ENCODE results near the gene ADGRA1. TPM values are rescaled to one million over a fixed set of nuclear protein-coding genes. Genes with fewer than 3 reads are reported as not detected.
A peak's percentile ranks its signal among the peaks of the same experiment; 100 is the strongest.

The ADGRA1 gene, protein sequence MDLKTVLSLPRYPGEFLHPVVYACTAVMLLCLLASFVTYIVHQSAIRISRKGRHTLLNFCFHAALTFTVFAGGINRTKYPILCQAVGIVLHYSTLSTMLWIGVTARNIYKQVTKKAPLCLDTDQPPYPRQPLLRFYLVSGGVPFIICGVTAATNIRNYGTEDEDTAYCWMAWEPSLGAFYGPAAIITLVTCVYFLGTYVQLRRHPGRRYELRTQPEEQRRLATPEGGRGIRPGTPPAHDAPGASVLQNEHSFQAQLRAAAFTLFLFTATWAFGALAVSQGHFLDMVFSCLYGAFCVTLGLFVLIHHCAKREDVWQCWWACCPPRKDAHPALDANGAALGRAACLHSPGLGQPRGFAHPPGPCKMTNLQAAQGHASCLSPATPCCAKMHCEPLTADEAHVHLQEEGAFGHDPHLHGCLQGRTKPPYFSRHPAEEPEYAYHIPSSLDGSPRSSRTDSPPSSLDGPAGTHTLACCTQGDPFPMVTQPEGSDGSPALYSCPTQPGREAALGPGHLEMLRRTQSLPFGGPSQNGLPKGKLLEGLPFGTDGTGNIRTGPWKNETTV
- total RNA-seq, result not detected in 2 replicates
- polyA plus RNA-seq, result not detected in 2 replicates
- not detected in 2 replicates for polyA plus RNA-seq (2011; cell fraction: cytosol; rRNA removed)
- polyA plus RNA-seq (2011; cell fraction: nucleus; rRNA removed), result not detected in 2 replicates
- polyA plus RNA-seq (2012), result not detected in 2 replicates
- polyA minus RNA-seq, result not detected in 2 replicates
- polyA minus RNA-seq (2011; cell fraction: cytosol; rRNA and poly(A)+ RNA removed), result not detected
- polyA minus RNA-seq (2011; cell fraction: nucleus; rRNA and poly(A)+ RNA removed), result not detected in 2 replicates
- Bru-seq, nascent RNA, result not detected
- BruChase-seq, experiment 1, labeled RNA remaining after a 6-hour chase, result not detected
- not detected for BruChase-seq, experiment 2, labeled RNA remaining after a 2-hour chase
- long read RNA-seq, result 0 reads

DNA sequence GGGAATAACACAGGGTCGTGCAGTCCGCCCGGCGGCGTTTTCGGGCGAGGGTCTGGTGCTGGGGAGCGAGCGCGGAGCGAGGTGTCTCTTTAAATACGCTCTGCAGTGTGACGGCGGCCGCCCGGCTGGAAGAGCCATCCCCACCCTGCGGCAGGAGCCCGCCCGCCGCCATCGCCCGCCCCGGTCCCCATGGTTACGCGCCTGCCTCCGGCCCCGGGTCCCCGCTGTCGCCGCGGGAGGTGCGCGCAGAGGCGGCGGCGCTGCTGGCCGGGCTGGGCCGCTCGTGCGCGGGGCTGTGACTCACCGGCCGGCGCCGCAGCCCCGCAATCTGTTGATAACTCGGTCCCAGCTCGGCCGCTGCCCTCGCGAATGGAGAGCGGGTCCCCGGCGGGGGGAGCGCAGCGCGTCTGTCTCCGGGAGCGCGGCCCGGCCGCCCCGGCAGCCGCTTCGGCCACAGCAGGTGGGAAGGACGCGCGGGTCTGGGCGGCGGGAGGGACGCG lies at the start of gene ADGRA1:
TSS of gene ADGRA1 (plus strand) at position 246 of the 500 bp plus-strand sequence. CDS start 986 bp downstream, outside the sequence.
- dilution Hi-C loops (cut with MboI; ENCODE audit: extremely low pct_ligation_motif_present, low sequenced_read_pairs) (no loop called here), intact Hi-C loops (cut with micrococcal nuclease) (no loop called here)
- FAIRE-seq, result no peak
- Histone ChIP-seq H3K27ac (ENCODE audit: insufficient read depth, low read depth, low read length) (no peak within 1 kb of the TSS), H3K4me1 (ENCODE audit: control insufficient read depth, extremely low read depth, insufficient read depth, low read length) (no peaks in the 10 kb centered on the region), H3K4me2 (ENCODE audit: insufficient read depth, low read length) (no peak within 1 kb of the TSS), H3K4me3 (replicated peaks in 1 of 3; ENCODE audit: insufficient read depth in 1 of 3, low read depth in 1 of 3, low read length in 3 of 3) (no peak within 1 kb of the TSS), H3K36me3 (ENCODE audit: control insufficient read depth in 2 of 2, extremely low read depth in 1 of 2, insufficient read depth in 2 of 2, low read length in 2 of 2) (no peaks in the 10 kb centered on the region), H3K79me2 (ENCODE audit: control insufficient read depth, insufficient read depth, low read length) (no peaks in the 10 kb centered on the region), H3K9ac (replicated peaks; ENCODE audit: extremely low read depth, insufficient read depth, low read length) (no peak within 1 kb of the TSS), H3K9me3 (replicated peaks; ENCODE audit: control insufficient read depth, insufficient read depth, low read length) (no peaks in the 10 kb centered on the region), H2AFZ (ENCODE audit: low read depth, low read length) (no peak within 1 kb of the TSS), H3K9me1 (replicated peaks; ENCODE audit: control insufficient read depth, extremely low read depth, insufficient read depth, low read length) (no peaks in the 10 kb centered on the region), H4K20me1 (replicated peaks; ENCODE audit: control insufficient read depth, extremely low read depth, insufficient read depth, low read length) (no peaks in the 10 kb centered on the region), H3K27me3 (ENCODE audit: control insufficient read depth in 2 of 2, insufficient read depth in 2 of 2, low read length in 2 of 2) (peaks cover 5 to 12% of the 10 kb centered on the region in 2 experiments)
- TF ChIP-seq, protein P1, sequence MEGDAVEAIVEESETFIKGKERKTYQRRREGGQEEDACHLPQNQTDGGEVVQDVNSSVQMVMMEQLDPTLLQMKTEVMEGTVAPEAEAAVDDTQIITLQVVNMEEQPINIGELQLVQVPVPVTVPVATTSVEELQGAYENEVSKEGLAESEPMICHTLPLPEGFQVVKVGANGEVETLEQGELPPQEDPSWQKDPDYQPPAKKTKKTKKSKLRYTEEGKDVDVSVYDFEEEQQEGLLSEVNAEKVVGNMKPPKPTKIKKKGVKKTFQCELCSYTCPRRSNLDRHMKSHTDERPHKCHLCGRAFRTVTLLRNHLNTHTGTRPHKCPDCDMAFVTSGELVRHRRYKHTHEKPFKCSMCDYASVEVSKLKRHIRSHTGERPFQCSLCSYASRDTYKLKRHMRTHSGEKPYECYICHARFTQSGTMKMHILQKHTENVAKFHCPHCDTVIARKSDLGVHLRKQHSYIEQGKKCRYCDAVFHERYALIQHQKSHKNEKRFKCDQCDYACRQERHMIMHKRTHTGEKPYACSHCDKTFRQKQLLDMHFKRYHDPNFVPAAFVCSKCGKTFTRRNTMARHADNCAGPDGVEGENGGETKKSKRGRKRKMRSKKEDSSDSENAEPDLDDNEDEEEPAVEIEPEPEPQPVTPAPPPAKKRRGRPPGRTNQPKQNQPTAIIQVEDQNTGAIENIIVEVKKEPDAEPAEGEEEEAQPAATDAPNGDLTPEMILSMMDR (IDR thresholded peaks at IDR 0.05; ENCODE audit: extremely low read depth in 1 of 2, insufficient read depth in 1 of 2, low read depth in 1 of 2, low read length in 2 of 2), result no peak
- no peak for TF ChIP-seq GATA2 (IDR thresholded peaks at IDR 0.05; ENCODE audit: insufficient read depth, insufficient read length, low read depth, low read length)
- TF ChIP-seq POLR2A (IDR thresholded peaks at IDR 0.05; ENCODE audit: low read depth, low read length), result no peak
- no peak for TF ChIP-seq JUN (IDR thresholded peaks at IDR 0.05; ENCODE audit: borderline replicate concordance, insufficient read depth, insufficient read length, low read depth)
- no peak for TF ChIP-seq FOS (IDR thresholded peaks at IDR 0.05; ENCODE audit: borderline replicate concordance, insufficient read depth, low read length)
- TF ChIP-seq EZH2 (IDR thresholded peaks at IDR 0.05; ENCODE audit: borderline replicate concordance, low read depth, low read length, severe bottlenecking), result peak; percentile 51
- no peak for TF ChIP-seq POLR2AphosphoS5 (IDR thresholded peaks at IDR 0.05; ENCODE audit: insufficient read depth, low read depth, low read length)
- TF ChIP-seq, protein P2, sequence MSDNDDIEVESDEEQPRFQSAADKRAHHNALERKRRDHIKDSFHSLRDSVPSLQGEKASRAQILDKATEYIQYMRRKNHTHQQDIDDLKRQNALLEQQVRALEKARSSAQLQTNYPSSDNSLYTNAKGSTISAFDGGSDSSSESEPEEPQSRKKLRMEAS (IDR thresholded peaks at IDR 0.05; ENCODE audit: insufficient read depth, insufficient read length), result no peak
- no peak for DNase-seq (ENCODE audit: low read depth, low spot score)
- ChIA-PET POLR2A (no interaction called here), CTCF (no interaction called here)
- BruUV-seq (replicated peaks), result no TSS peak
